DOHH2 (cell line): ENCODE data around the gene SLC39A11.

Source experiments
- H3F3A ChIP-seq: fragments of 200-600 bp; sonication (generic), shearing (Covaris generic); 2 replicates; pipeline ENCODE4 v1.6.0; 2016; ENCODE audit warnings: antibody characterized with exemption, mild to moderate bottlenecking; ENCODE audit not compliant: control insufficient read depth, insufficient read depth
- H3K27ac ChIP-seq: fragments of 200-600 bp; sonication (generic); 2 replicates; pipeline ENCODE4 v1.5.1; 2014; ENCODE audit warnings: low read depth, mild to moderate bottlenecking, low read length, moderate library complexity
- H3K27me3 ChIP-seq: fragments of 200-600 bp; sonication (generic); 2 replicates; pipeline ENCODE4 v1.6.1; 2014; ENCODE audit warnings: mild to moderate bottlenecking, low read length, mixed read lengths; ENCODE audit not compliant: control insufficient read depth
- H3K36me3 ChIP-seq: fragments of 200-600 bp; sonication (generic); 2 replicates; pipeline ENCODE4 v1.6.1; 2014; ENCODE audit warnings: mild to moderate bottlenecking, low read length, moderate library complexity, mixed read lengths; ENCODE audit not compliant: control insufficient read depth
- H3K4me1 ChIP-seq: fragments of 200-600 bp; sonication (generic); 2 replicates; pipeline ENCODE4 v1.6.1; 2014; ENCODE audit warnings: mild to moderate bottlenecking, low read length, mixed read lengths; ENCODE audit not compliant: control insufficient read depth
- H3K4me2 ChIP-seq: fragments of 200-600 bp; sonication (generic); 2 replicates; pipeline ENCODE4 v1.6.0; 2014; ENCODE audit warnings: mild to moderate bottlenecking, low read length, moderate library complexity
- H3K4me3 ChIP-seq: fragments of 200-600 bp; sonication (generic); 2 replicates; pipeline ENCODE4 v1.5.1; 2014; ENCODE audit warnings: mild to moderate bottlenecking, low read length, mixed read lengths
- H3K79me2 ChIP-seq: fragments of 200-600 bp; sonication (generic); 2 replicates; pipeline ENCODE4 v1.6.1; 2014; ENCODE audit warnings: mild to moderate bottlenecking, low read length, mixed read lengths; ENCODE audit not compliant: control insufficient read depth
- H3K9me2 ChIP-seq: fragments of 200-600 bp; sonication (generic); replicated peaks from 2 replicates; pipeline ENCODE4 v1.6.1; 2014; ENCODE audit warnings: mild to moderate bottlenecking, low read length, mixed read lengths; ENCODE audit not compliant: control insufficient read depth
- H3K9me3 ChIP-seq: fragments of 200-600 bp; sonication (generic); 2 replicates; pipeline ENCODE4 v1.6.1; 2014; ENCODE audit warnings: antibody characterized with exemption, low read length, mixed read lengths; ENCODE audit not compliant: control insufficient read depth, insufficient read depth
- H4K20me1 ChIP-seq: fragments of 200-600 bp; sonication (generic); 2 replicates; pipeline ENCODE4 v1.6.0; 2014; ENCODE audit warnings: low read depth, mild to moderate bottlenecking, antibody characterized with exemption, low read length, moderate library complexity; ENCODE audit not compliant: control insufficient read depth, insufficient read depth
- EZH2phosphoT487 ChIP-seq: fragments of 200-600 bp; sonication (generic); IDR thresholded peaks from 2 replicates; pipeline ENCODE4 v1.6.1; 2017; ENCODE audit warnings: borderline replicate concordance, mild to moderate bottlenecking, antibody characterized with exemption, low read length, moderate library complexity, mixed read lengths
- TF ChIP-seq, protein P1 (sequence below): fragments of 200-600 bp; sonication (generic); IDR thresholded peaks from one replicate; pipeline ENCODE4 v1.5.1; 2014; ENCODE audit warnings: antibody characterized with exemption, mild to moderate bottlenecking, low read depth, low read length; ENCODE audit not compliant: poor library complexity, severe bottlenecking

Gene SLC39A11

DNA sequence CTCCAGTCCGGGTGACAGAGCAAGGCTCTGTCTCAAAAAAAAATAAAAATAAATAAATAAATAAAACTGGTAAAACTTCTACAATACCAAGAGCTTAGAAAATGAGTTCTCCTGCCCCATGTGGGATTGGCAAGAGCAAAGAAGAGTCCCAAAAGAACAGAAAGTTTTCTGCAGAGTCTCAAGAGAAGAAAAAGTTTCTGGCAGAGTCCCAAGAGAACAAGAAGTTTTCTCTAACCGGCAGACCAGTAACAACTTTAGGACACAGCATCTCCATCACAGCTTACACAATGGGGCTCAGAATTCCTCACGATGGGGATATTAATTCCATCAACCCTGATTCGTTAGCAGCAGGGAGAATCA is 1.1 kb downstream of the SLC39A11 start:
- Histone ChIP-seq H3K9me3 (no peaks in the 10 kb centered on the region), H3K9me2 (no peaks in the 10 kb centered on the region), H3K27ac (no peak overlapping the region), H3K4me3 (peak overlapping the region; percentile 89), H3K36me3 (peaks cover 3% of the 10 kb centered on the region; the same call in 1 of the 2 replicates), H3K4me2 (peak overlapping the region; percentile 95), H3F3A (no peaks in the 10 kb centered on the region), H3K4me1 (peaks cover 12% of the 10 kb centered on the region), H3K27me3 (peaks cover 8% of the 10 kb centered on the region; the same call in 1 of the 2 replicates), H3K79me2 (peaks cover 7% of the 10 kb centered on the region), H4K20me1 (no peaks in the 10 kb centered on the region)
- TF ChIP-seq EZH2phosphoT487: no peak
- TF ChIP-seq, protein P1, sequence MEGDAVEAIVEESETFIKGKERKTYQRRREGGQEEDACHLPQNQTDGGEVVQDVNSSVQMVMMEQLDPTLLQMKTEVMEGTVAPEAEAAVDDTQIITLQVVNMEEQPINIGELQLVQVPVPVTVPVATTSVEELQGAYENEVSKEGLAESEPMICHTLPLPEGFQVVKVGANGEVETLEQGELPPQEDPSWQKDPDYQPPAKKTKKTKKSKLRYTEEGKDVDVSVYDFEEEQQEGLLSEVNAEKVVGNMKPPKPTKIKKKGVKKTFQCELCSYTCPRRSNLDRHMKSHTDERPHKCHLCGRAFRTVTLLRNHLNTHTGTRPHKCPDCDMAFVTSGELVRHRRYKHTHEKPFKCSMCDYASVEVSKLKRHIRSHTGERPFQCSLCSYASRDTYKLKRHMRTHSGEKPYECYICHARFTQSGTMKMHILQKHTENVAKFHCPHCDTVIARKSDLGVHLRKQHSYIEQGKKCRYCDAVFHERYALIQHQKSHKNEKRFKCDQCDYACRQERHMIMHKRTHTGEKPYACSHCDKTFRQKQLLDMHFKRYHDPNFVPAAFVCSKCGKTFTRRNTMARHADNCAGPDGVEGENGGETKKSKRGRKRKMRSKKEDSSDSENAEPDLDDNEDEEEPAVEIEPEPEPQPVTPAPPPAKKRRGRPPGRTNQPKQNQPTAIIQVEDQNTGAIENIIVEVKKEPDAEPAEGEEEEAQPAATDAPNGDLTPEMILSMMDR: no peak

DNA sequence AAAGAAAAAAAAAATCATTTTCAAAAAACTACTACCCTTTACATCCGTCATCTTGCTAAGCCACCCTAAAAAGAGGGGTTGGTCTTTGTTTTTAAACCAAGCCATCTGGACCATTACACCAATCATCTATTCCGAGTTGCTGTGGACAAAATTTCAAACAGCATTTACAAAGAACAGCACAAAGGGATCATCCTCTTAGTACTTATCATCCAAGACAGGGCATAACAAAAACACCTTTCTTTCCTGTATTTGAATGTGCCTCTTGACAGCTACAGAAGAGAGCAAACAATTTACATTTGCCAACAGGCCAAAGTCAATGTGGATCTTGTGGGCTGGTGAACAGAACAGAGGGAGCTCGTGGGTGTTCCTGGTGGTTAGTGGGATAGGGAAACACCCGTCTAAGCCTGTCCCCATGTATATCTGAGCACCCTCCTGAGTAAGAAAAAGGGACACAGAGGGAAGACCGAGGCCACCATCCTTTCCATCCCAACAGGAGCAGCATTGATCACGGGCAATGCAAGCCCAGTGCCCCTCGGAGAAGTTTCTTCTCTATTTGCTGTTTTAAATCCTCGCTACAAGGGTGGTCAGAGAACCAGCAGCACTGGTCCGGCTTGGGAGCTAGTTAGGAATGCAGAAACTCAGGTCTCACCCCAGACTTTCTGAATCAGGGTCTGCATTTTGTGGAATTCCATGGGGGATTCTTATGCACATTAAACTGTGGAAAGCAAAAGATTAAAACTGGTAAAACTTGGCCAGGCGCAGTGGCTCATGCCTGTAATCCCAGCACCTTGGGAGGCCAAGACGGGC is 1.9 kb downstream of the SLC39A11 start:
- TF ChIP-seq, protein P1: no peak
- TF ChIP-seq EZH2phosphoT487: no peak
- no peak overlapping the region for H3K27ac ChIP-seq
- no peaks in the 10 kb centered on the region for H3K9me2 ChIP-seq
- no peaks in the 10 kb centered on the region for H3F3A ChIP-seq
- peaks cover 2% of the 10 kb centered on the region; the same call in 1 of the 2 replicates for H3K27me3 ChIP-seq
- no peaks in the 10 kb centered on the region for H3K9me3 ChIP-seq
- peaks cover 6% of the 10 kb centered on the region for H3K36me3 ChIP-seq
- no peak overlapping the region for H3K4me2 ChIP-seq
- no peaks in the 10 kb centered on the region for H4K20me1 ChIP-seq
- H3K4me3 ChIP-seq: no peak overlapping the region
- peaks cover 7% of the 10 kb centered on the region for H3K79me2 ChIP-seq
- peaks cover 12% of the 10 kb centered on the region for H3K4me1 ChIP-seq

DNA sequence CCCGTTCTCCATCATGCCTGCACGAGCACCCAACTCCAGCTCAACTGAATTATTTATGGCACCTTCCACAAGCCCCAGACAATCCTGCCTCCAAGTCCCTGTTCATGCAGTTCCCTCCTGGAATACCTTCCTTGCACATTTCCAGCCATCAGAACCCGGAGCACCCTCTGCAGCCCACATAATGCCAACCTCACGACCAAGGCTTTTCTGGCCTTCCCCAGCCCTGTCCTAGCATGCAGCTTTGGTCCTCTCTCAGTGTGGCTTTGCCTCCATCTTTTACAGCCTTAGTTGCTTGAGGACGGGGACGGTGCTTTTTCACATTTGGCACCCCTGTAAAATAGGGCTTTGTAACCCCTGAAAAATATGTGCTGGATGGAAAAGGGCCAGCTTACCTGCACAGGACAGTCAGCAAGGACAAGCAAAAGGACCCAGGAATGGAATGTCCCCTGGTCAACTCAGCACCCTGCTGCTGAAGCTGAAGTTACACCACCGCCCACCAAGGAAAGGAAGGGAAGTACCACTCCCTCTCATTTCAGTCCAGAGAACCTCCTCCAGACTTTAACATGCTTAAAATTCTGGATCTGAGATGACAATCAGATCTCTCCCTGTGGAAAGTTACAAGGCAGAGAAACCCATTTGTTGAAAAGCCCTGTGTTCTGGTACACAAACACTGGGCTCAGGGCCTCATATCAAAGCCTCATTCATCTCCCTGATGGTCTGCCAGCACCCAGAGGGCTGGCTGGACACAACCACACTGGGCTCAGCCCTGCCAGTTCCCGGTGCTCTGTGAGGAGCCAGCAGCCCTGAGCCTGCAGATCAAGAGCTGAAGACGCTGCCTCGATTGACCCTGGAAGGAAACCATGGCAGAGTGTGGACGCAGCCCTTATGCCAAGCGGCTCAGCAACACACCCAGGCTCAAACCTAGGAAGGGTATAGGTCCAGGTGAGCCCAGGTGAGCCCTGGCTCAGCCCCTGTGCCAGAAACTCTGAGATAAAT is 2.9 kb downstream of the SLC39A11 start:
- peaks cover 7% of the 10 kb centered on the region for H3K79me2 ChIP-seq
- H3K4me1 ChIP-seq: peaks cover 12% of the 10 kb centered on the region
- H3K36me3 ChIP-seq: peaks cover 9% of the 10 kb centered on the region
- no peaks in the 10 kb centered on the region for H3K9me2 ChIP-seq
- no peaks in the 10 kb centered on the region for H4K20me1 ChIP-seq
- H3K27ac ChIP-seq: no peak overlapping the region
- H3K27me3 ChIP-seq: no peaks in the 10 kb centered on the region
- no peaks in the 10 kb centered on the region for H3K9me3 ChIP-seq
- H3K4me2 ChIP-seq: no peak overlapping the region
- H3F3A ChIP-seq: no peaks in the 10 kb centered on the region
- TF ChIP-seq EZH2phosphoT487: no peak
- TF ChIP-seq, protein P1: no peak
- H3K4me3 ChIP-seq: no peak overlapping the region
